Nephron (organoid): ENCODE results near the gene TMEM229B.

Experiments
- H3K27ac Mint-ChIP-seq, 3 experiments: 2 replicates each; pipeline ENCODE4 v1.8.0; 2020; ENCODE audit warnings: mixed read lengths in 3 of 3, mild to moderate bottlenecking in 2 of 3, moderate library complexity in 1 of 3
- H3K27me3 Mint-ChIP-seq: 2 replicates; pipeline ENCODE4 v1.8.0; 2021; ENCODE audit warnings: low read depth, mild to moderate bottlenecking, moderate library complexity, mixed read lengths
- H3K36me3 Mint-ChIP-seq: 2 replicates; pipeline ENCODE4 v1.8.0; 2020; ENCODE audit warnings: low read depth, mixed read lengths
- H3K4me1 Mint-ChIP-seq: 2 replicates; pipeline ENCODE4 v1.8.0; 2020; ENCODE audit warnings: mixed read lengths
- H3K4me3 Mint-ChIP-seq, 3 experiments: 2 replicates each; pipeline ENCODE4 v1.8.0; 2020; ENCODE audit warnings: mild to moderate bottlenecking in 3 of 3, mixed read lengths in 3 of 3, moderate library complexity in 2 of 3
- H3K9me3 Mint-ChIP-seq: 2 replicates; pipeline ENCODE4 v1.8.0; 2020; ENCODE audit warnings: mixed read lengths
- TF ChIP-seq, protein P1 (sequence below), 3 experiments: fragments of 200-600 bp; sonication (generic); IDR thresholded peaks; one replicate each; pipeline ENCODE4 v1.5.0; 2021; ENCODE audit warnings: antibody characterized with exemption in 3 of 3; ENCODE audit not compliant: unreplicated experiment in 3 of 3

TMEM229B gene

DNA sequence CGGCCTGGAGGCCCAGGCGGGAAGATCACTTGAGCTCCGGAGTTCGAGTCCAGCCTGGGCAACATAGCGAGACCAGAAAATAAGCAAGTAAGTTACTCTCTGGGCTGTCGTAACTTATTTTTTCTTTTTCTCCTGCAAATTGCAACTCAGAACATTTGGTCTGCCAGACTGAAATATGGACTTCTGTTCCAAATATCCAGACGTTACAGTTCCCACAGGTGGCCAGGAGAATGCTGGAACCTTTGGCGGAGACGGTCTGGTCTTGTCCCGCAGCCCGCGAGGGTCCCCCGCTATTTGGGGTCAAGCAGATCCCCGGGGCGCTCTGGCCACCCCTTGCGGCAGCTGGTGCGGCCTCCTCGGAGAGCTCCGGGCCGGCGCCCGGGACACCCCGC lies 44.1 kb upstream of the TMEM229B start:
- H3K27me3 Mint-ChIP-seq: peaks cover 38% of the 10 kb centered on the region
- no peaks in the 10 kb centered on the region for H3K36me3 Mint-ChIP-seq
- H3K4me1 Mint-ChIP-seq: no peaks in the 10 kb centered on the region
- H3K27ac Mint-ChIP-seq: peak overlapping the region in 2 of 3 experiments; percentile 79 to 80
- TF ChIP-seq, protein P1, sequence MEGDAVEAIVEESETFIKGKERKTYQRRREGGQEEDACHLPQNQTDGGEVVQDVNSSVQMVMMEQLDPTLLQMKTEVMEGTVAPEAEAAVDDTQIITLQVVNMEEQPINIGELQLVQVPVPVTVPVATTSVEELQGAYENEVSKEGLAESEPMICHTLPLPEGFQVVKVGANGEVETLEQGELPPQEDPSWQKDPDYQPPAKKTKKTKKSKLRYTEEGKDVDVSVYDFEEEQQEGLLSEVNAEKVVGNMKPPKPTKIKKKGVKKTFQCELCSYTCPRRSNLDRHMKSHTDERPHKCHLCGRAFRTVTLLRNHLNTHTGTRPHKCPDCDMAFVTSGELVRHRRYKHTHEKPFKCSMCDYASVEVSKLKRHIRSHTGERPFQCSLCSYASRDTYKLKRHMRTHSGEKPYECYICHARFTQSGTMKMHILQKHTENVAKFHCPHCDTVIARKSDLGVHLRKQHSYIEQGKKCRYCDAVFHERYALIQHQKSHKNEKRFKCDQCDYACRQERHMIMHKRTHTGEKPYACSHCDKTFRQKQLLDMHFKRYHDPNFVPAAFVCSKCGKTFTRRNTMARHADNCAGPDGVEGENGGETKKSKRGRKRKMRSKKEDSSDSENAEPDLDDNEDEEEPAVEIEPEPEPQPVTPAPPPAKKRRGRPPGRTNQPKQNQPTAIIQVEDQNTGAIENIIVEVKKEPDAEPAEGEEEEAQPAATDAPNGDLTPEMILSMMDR (IDR thresholded peaks at IDR 0.05; ENCODE audit: unreplicated experiment in 3 of 3): no peak
- H3K9me3 Mint-ChIP-seq: no peaks in the 10 kb centered on the region
- H3K4me3 Mint-ChIP-seq: peak overlapping the region; percentile 76 to 81 (median 80)

DNA sequence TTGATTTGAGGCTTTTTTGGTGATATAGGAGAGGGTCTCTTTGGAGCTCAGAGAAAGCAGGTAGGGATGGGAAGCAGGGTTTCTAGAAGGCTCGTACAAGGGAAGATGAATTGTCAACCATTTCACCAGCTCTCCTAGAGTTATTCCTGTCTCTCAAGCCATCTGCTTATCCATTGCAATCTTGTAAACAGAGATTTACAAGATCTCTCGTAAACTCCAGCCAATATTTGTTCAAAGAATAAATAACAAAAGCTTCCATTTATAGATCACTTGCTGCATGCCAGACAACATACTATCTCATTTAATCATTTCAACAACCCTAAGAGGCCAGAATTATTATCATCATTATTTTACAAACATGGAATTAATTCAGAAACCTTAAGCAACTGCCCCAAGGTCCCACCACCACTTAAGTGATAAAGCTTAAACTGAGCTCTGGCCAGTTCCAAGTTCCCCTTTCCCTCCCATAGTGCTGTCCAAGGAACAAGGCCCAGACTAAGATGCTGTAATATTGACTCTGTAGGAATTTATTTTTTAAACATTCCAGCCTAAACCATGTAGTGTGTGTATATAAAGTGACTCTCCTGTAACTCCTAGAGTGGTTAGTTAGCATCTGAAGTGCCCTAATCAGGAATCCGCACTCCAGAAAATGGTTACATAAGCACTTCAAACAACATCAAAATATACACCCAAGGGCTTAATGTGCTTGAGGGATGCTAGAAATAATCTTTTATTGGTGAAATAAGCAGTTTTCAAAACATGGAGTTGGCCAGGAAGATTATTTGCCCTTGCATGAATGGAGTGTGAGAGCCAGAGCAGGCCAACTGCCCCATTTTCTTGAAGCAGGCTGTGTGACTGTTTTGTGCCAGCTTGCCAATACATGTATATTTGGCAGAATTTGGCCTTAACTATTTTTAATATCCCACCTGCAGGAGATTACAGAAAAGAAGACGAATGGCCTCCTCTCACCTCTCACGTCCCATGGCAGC lies 41.7 kb upstream of the TMEM229B start:
- H3K9me3 Mint-ChIP-seq: no peaks in the 10 kb centered on the region
- H3K36me3 Mint-ChIP-seq: no peaks in the 10 kb centered on the region
- H3K27me3 Mint-ChIP-seq: peaks cover 51% of the 10 kb centered on the region
- H3K27ac Mint-ChIP-seq: no peak overlapping the region
- H3K4me1 Mint-ChIP-seq: no peaks in the 10 kb centered on the region
- peak overlapping the region in 1 of 3 experiments; percentile 59 for H3K4me3 Mint-ChIP-seq
- TF ChIP-seq, protein P1 (IDR thresholded peaks at IDR 0.05; ENCODE audit: unreplicated experiment in 3 of 3): no peak

DNA sequence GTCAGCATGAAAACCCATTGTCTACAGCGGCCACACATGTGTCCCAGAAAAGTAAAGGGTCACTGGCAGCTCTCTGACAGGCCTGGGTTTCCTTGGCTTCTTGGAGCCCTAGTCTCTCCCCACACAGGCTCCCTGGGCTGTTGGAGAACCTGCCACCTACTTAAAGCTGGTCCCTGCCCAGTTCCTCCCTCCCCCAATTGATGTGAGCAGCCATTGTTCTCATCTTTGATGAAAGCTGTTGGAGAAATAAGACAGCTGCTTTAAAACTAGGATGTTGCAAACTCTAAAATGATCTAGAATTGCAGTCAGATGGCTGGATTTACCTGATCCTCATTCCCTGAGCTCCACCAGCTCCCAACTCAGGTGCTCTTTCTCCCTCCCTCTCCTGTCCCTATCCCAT lies 39.8 kb upstream of the TMEM229B start:
- TF ChIP-seq, protein P1 (IDR thresholded peaks at IDR 0.05; ENCODE audit: unreplicated experiment in 3 of 3): no peak
- Mint-ChIP-seq H3K4me3 (no peak overlapping the region), H3K9me3 (no peaks in the 10 kb centered on the region), H3K27ac (no peak overlapping the region), H3K36me3 (no peaks in the 10 kb centered on the region), H3K27me3 (peaks cover 44% of the 10 kb centered on the region), H3K4me1 (no peaks in the 10 kb centered on the region)

DNA sequence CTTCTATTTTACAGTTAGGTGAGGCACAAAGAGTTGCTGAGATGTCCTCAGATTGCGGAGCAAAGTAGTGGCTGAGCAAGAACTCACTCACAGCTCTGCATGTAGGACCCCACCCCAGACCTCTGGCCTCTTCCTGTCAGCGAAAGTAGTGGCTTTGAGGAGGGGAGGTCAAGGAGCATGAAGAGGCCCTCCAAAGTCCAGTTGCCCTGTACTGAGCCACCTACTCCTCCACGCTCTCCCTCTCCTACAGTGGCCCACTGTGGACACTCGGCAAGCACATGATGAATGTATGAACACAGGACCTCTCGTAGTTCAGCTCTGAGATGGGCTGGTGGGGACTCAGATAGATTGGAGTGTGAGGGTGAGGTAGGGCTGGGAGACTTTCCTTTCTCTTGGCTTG lies 39.2 kb upstream of the TMEM229B start:
- Mint-ChIP-seq H3K4me3 (no peak overlapping the region), H3K36me3 (no peaks in the 10 kb centered on the region), H3K27me3 (peaks cover 46% of the 10 kb centered on the region), H3K4me1 (no peaks in the 10 kb centered on the region), H3K9me3 (no peaks in the 10 kb centered on the region), H3K27ac (no peak overlapping the region)
- TF ChIP-seq, protein P1 (IDR thresholded peaks at IDR 0.05; ENCODE audit: unreplicated experiment in 3 of 3): no peak

DNA sequence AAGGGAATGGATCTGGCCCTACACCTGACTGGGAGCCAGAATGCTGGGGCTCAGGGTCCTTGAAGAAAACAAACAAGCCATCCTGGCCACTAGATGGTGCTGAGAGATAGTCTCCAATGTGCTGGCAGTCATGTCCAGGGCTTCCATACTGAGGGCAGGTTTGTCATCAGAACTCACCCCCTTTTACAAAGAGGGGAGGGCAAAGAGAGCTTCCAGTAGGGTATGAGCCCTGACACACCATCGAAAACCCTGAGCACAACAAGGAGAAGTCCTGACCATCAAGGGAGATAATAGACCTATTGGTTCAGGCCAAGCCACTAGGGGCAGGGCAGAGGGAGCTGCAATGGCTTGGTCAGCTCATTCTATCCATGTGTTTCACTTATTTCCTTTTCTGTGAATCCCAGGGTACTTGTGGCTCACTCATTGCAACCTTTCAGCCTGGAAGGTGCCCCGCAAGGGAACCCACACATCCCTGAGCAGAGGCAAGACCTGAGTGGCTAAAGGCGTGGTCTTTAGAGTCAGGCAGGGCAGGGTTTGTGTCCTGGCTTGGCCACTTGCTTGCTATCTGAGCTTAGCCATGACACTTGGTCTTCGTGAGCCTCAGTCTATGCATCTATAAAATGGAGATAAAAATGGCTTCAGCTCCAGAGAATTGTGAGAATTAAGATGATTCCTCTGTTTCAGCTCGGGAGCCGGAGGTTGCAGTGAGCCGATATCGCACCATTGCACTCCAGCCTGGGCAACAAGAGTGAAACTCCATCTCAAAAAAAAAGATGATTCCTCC lies 38.3 kb upstream of the TMEM229B start:
- TF ChIP-seq, protein P1 (IDR thresholded peaks at IDR 0.05; ENCODE audit: unreplicated experiment in 3 of 3): peak; percentile 62 to 73 (median 64)
- H3K36me3 Mint-ChIP-seq: no peaks in the 10 kb centered on the region
- no peaks in the 10 kb centered on the region for H3K4me1 Mint-ChIP-seq
- peaks cover 47% of the 10 kb centered on the region for H3K27me3 Mint-ChIP-seq
- no peaks in the 10 kb centered on the region for H3K9me3 Mint-ChIP-seq
- H3K27ac Mint-ChIP-seq: no peak overlapping the region
- H3K4me3 Mint-ChIP-seq: no peak overlapping the region
